NCI-H2107 (cell line): ENCODE data around the gene LRRC7.

Experiments used
- DNase-seq: peaks from one replicate; lab custom pipeline; 2025; lab: John Stamatoyannopoulos, UW

Gene LRRC7

GRCh38 chr1:70093250-70093975 is 525.7 kb downstream of the LRRC7 start:
- no peak for DNase-seq

GRCh38 chr1:70101231-70101630 is 533.5 kb downstream of the LRRC7 start:
- no peak for DNase-seq

GRCh38 chr1:70101774-70102173 is 534.1 kb downstream of the LRRC7 start:
- DNase-seq = no peak

GRCh38 chr1:70103770-70104169 is 536.0 kb downstream of the LRRC7 start:
- no peak for DNase-seq

- DNase-seq = no peak
Measured at GRCh38 chr1:70109241-70109640, 541.5 kb downstream of the LRRC7 start.

- no peak for DNase-seq
Measured at GRCh38 chr1:70112838-70113237, 545.1 kb downstream of the LRRC7 start.

GRCh38 chr1:70115315-70115714 is 547.6 kb downstream of the LRRC7 start:
- DNase-seq = no peak

GRCh38 chr1:70117046-70117445 is 549.3 kb downstream of the LRRC7 start:
- no peak for DNase-seq

GRCh38 chr1:70134148-70134547 is 566.4 kb downstream of the LRRC7 start:
- DNase-seq = no peak

GRCh38 chr1:70140343-70140742 is 572.6 kb downstream of the LRRC7 start:
- DNase-seq = no peak

GRCh38 chr1:70140894-70141293 is 573.2 kb downstream of the LRRC7 start:
- no peak for DNase-seq

- no peak for DNase-seq
Measured at GRCh38 chr1:70142075-70142474, 574.4 kb downstream of the LRRC7 start.

- no peak for DNase-seq
Measured at GRCh38 chr1:70143048-70143659, 575.4 kb downstream of the LRRC7 start.

GRCh38 chr1:70146488-70146887 is 578.8 kb downstream of the LRRC7 start:
- no peak for DNase-seq

- DNase-seq = no peak
Measured at GRCh38 chr1:70150444-70150843, 582.7 kb downstream of the LRRC7 start.

GRCh38 chr1:70153739-70154138 is 586.0 kb downstream of the LRRC7 start:
- no peak for DNase-seq

GRCh38 chr1:70156529-70157120 is 588.9 kb downstream of the LRRC7 start:
- no peak for DNase-seq

- DNase-seq = no peak
Measured at GRCh38 chr1:70164350-70164749, 596.6 kb downstream of the LRRC7 start.

GRCh38 chr1:70168283-70168682 is 600.6 kb downstream of the LRRC7 start:
- DNase-seq = no peak

- DNase-seq = no peak
Measured at GRCh38 chr1:70169018-70169839, 601.5 kb downstream of the LRRC7 start.

GRCh38 chr1:70171512-70171911 is 603.8 kb downstream of the LRRC7 start:
- DNase-seq = no peak
